Astrocyte (in vitro differentiated cells and primary cell): ENCODE results near the gene ARHGAP4.

Experiments used
- EZH2 ChIP-seq: IDR thresholded peaks from 2 replicates; pipeline ENCODE4 v1.6.1; 2012; ENCODE audit warnings: mild to moderate bottlenecking, low read length, inconsistent platforms; ENCODE audit not compliant: insufficient read depth
- TF ChIP-seq, protein P1 (sequence below): IDR thresholded peaks from 2 replicates; pipeline ENCODE4 v1.5.1; 2011; ENCODE audit warnings: low read depth, mild to moderate bottlenecking, inconsistent platforms, low read length, moderate library complexity; ENCODE audit not compliant: insufficient read depth

- no peak for TF ChIP-seq EZH2
- TF ChIP-seq, protein P1, sequence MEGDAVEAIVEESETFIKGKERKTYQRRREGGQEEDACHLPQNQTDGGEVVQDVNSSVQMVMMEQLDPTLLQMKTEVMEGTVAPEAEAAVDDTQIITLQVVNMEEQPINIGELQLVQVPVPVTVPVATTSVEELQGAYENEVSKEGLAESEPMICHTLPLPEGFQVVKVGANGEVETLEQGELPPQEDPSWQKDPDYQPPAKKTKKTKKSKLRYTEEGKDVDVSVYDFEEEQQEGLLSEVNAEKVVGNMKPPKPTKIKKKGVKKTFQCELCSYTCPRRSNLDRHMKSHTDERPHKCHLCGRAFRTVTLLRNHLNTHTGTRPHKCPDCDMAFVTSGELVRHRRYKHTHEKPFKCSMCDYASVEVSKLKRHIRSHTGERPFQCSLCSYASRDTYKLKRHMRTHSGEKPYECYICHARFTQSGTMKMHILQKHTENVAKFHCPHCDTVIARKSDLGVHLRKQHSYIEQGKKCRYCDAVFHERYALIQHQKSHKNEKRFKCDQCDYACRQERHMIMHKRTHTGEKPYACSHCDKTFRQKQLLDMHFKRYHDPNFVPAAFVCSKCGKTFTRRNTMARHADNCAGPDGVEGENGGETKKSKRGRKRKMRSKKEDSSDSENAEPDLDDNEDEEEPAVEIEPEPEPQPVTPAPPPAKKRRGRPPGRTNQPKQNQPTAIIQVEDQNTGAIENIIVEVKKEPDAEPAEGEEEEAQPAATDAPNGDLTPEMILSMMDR = no peak
Measured at GRCh38 chrX:153877571-153878261, 48.3 kb downstream of the ARHGAP4 start.
